GM23338 (cell line): ENCODE results near the gene CD69. TPM values are rescaled to one million over a fixed set of nuclear protein-coding genes. Genes with fewer than 3 reads are reported as not detected.

Experiments
- ATAC-seq: fragments of 200-7000 bp; cut with Tn5 transposase; 3 replicates; pipeline ENCODE4 v1.9.1; 2020
- DNase-seq: peaks from one replicate; pipeline ENCODE4 v3.0.0-alpha.2; 2015; ENCODE audit warnings: low spot score
- H2AFZ ChIP-seq: fragments of 200-600 bp; sonication (generic); 2 replicates; pipeline ENCODE4 v1.8.0; 2016; ENCODE audit warnings: antibody characterized with exemption, mild to moderate bottlenecking, moderate library complexity
- H3F3A ChIP-seq: fragments of 200-600 bp; sonication (generic); replicated peaks from 2 replicates; pipeline ENCODE4 v1.8.0; 2017; ENCODE audit warnings: antibody characterized with exemption, mixed run types, low read depth
- H3K27ac ChIP-seq: fragments of 200-600 bp; sonication (generic); 2 replicates; pipeline ENCODE4 v1.6.1; 2016; ENCODE audit warnings: low read depth
- H3K27me3 ChIP-seq: fragments of 200-600 bp; sonication (generic); 2 replicates; pipeline ENCODE4 v1.8.0; 2016; ENCODE audit warnings: mild to moderate bottlenecking, mixed run types, moderate library complexity; ENCODE audit not compliant: insufficient read depth
- H3K36me3 ChIP-seq: fragments of 200-600 bp; sonication (generic); 2 replicates; pipeline ENCODE4 v1.8.0; 2016; ENCODE audit warnings: mild to moderate bottlenecking; ENCODE audit not compliant: insufficient read depth
- H3K4me1 ChIP-seq: fragments of 200-600 bp; sonication (generic); 2 replicates; pipeline ENCODE4 v1.8.0; 2016; ENCODE audit warnings: mild to moderate bottlenecking, moderate library complexity; ENCODE audit not compliant: insufficient read depth
- H3K4me2 ChIP-seq: fragments of 200-600 bp; sonication (generic); 2 replicates; pipeline ENCODE4 v1.7.1; 2017; ENCODE audit warnings: mixed run types
- H3K4me3 ChIP-seq: fragments of 200-600 bp; sonication (generic); 2 replicates; pipeline ENCODE4 v1.6.1; 2016; ENCODE audit warnings: mixed run types
- H3K79me2 ChIP-seq: fragments of 200-600 bp; sonication (generic); replicated peaks from 2 replicates; pipeline ENCODE4 v1.8.0; 2017; ENCODE audit warnings: mild to moderate bottlenecking; ENCODE audit not compliant: insufficient read depth
- H3K9me2 ChIP-seq: fragments of 200-600 bp; sonication (generic); 2 replicates; pipeline ENCODE4 v1.8.0; 2017; ENCODE audit not compliant: insufficient read depth
- H4K20me1 ChIP-seq: fragments of 200-600 bp; sonication (generic); replicated peaks from 2 replicates; pipeline ENCODE4 v1.8.0; 2017; ENCODE audit warnings: mild to moderate bottlenecking; ENCODE audit not compliant: insufficient read depth
- H3K27ac Mint-ChIP-seq: 2 replicates; pipeline ENCODE4 v1.8.0; 2020; ENCODE audit warnings: inconsistent platforms, mild to moderate bottlenecking, moderate library complexity, mixed read lengths
- H3K27me3 Mint-ChIP-seq: 3 replicates; pipeline ENCODE4 v1.8.0; 2022; ENCODE audit warnings: low read depth, mild to moderate bottlenecking, moderate library complexity, mixed read lengths, inconsistent platforms; ENCODE audit not compliant: insufficient read depth, poor library complexity
- H3K36me3 Mint-ChIP-seq: 3 replicates; pipeline ENCODE4 v1.8.0; 2021; ENCODE audit warnings: low read depth, mild to moderate bottlenecking, inconsistent platforms, moderate library complexity, mixed read lengths
- H3K4me1 Mint-ChIP-seq: 3 replicates; pipeline ENCODE4 v1.8.0; 2020; ENCODE audit warnings: mild to moderate bottlenecking, inconsistent platforms, mixed read lengths
- H3K4me3 Mint-ChIP-seq: 3 replicates; pipeline ENCODE4 v1.8.0; 2021; ENCODE audit warnings: moderate library complexity, mild to moderate bottlenecking, inconsistent platforms, mixed read lengths
- H3K9me3 Mint-ChIP-seq: 3 replicates; pipeline ENCODE4 v1.8.0; 2020; ENCODE audit warnings: moderate library complexity, mild to moderate bottlenecking, inconsistent platforms, mixed read lengths
- CREB1 ChIP-seq: fragments of 250-450 bp; sonication (Bioruptor Pico); IDR thresholded peaks from 2 replicates; pipeline ENCODE4 v1.5.0; 2020; ENCODE audit warnings: low read depth, mild to moderate bottlenecking, moderate library complexity
- JUNB ChIP-seq: IDR thresholded peaks from one replicate; pipeline ENCODE4 v1.6.1; 2016; ENCODE audit warnings: antibody characterized with exemption; ENCODE audit not compliant: unreplicated experiment
- NANOG ChIP-seq: IDR thresholded peaks from 2 replicates; pipeline ENCODE4 v1.6.1; 2016; ENCODE audit warnings: antibody characterized with exemption, borderline replicate concordance
- STAT1 ChIP-seq: IDR thresholded peaks from one replicate; pipeline ENCODE4 v1.6.1; 2016; ENCODE audit warnings: antibody characterized with exemption; ENCODE audit not compliant: unreplicated experiment
- ZNF114 ChIP-seq: fragments of 250-450 bp; sonication (Bioruptor Pico); IDR thresholded peaks from 2 replicates; pipeline ENCODE4 v1.5.0; 2020; ENCODE audit warnings: mild to moderate bottlenecking, moderate library complexity
- polyA plus RNA-seq: library from polyadenylated mRNA; unstranded; fragments of >200 nt; fragmentation: Nextera tagmentation; extraction: Ambion mirVana; gene quantifications from 2 replicates; pipeline ENCODE4 v1.2.1, GENCODE V29; 2016
- total RNA-seq: library from RNA; depleted of rRNA; stranded (reverse); fragments of >200 nt; shearing (Covaris generic); gene quantifications from 2 replicates; pipeline ENCODE4 v1.2.3, GENCODE V29; 2014
- TF ChIP-seq, protein P1 (sequence below): fragments of 250-450 bp; sonication (Bioruptor Pico); IDR thresholded peaks from 2 replicates; pipeline ENCODE4 v1.5.0; 2020; ENCODE audit warnings: mild to moderate bottlenecking, moderate library complexity
- TF ChIP-seq, protein P2 (sequence below), 2 experiments: fragments of 200-600 bp in 1 of 2; sonication (generic) in 1 of 2; conservative IDR thresholded peaks; 2 replicates each; pipeline versions ENCODE4 v1.5.1 to v1.6.1; 2016 to 2017; ENCODE audit warnings: antibody characterized with exemption in 2 of 2, low read depth in 2 of 2, mild to moderate bottlenecking in 2 of 2, moderate library complexity in 1 of 2
- TF ChIP-seq, protein P3 (sequence below): IDR thresholded peaks from one replicate; pipeline ENCODE4 v1.6.1; 2018; ENCODE audit warnings: antibody characterized with exemption; ENCODE audit not compliant: unreplicated experiment

CD69 gene
- total and polyA plus RNA-seq, 2 experiments from 2014 or later = not detected

DNA sequence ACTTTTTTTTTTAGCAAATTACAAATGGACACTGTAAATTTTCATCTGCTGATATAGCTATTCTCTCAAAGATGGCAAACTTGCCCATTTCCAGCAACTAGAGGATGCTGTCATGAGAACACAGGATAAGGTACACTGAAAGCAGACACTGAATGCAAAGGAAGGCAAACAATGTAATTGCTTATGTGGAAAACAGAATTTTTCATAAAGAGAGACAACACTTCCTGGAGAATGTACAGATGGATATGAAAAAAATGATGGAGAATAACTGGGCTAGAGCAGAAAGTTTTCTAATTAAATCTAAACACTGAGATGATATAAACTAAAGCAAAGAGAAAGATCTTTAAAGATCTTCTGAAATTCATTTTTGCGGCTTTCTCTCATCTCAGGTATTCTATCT is 581 bp downstream of the CD69 start (continued):
- TF ChIP-seq, protein P1, sequence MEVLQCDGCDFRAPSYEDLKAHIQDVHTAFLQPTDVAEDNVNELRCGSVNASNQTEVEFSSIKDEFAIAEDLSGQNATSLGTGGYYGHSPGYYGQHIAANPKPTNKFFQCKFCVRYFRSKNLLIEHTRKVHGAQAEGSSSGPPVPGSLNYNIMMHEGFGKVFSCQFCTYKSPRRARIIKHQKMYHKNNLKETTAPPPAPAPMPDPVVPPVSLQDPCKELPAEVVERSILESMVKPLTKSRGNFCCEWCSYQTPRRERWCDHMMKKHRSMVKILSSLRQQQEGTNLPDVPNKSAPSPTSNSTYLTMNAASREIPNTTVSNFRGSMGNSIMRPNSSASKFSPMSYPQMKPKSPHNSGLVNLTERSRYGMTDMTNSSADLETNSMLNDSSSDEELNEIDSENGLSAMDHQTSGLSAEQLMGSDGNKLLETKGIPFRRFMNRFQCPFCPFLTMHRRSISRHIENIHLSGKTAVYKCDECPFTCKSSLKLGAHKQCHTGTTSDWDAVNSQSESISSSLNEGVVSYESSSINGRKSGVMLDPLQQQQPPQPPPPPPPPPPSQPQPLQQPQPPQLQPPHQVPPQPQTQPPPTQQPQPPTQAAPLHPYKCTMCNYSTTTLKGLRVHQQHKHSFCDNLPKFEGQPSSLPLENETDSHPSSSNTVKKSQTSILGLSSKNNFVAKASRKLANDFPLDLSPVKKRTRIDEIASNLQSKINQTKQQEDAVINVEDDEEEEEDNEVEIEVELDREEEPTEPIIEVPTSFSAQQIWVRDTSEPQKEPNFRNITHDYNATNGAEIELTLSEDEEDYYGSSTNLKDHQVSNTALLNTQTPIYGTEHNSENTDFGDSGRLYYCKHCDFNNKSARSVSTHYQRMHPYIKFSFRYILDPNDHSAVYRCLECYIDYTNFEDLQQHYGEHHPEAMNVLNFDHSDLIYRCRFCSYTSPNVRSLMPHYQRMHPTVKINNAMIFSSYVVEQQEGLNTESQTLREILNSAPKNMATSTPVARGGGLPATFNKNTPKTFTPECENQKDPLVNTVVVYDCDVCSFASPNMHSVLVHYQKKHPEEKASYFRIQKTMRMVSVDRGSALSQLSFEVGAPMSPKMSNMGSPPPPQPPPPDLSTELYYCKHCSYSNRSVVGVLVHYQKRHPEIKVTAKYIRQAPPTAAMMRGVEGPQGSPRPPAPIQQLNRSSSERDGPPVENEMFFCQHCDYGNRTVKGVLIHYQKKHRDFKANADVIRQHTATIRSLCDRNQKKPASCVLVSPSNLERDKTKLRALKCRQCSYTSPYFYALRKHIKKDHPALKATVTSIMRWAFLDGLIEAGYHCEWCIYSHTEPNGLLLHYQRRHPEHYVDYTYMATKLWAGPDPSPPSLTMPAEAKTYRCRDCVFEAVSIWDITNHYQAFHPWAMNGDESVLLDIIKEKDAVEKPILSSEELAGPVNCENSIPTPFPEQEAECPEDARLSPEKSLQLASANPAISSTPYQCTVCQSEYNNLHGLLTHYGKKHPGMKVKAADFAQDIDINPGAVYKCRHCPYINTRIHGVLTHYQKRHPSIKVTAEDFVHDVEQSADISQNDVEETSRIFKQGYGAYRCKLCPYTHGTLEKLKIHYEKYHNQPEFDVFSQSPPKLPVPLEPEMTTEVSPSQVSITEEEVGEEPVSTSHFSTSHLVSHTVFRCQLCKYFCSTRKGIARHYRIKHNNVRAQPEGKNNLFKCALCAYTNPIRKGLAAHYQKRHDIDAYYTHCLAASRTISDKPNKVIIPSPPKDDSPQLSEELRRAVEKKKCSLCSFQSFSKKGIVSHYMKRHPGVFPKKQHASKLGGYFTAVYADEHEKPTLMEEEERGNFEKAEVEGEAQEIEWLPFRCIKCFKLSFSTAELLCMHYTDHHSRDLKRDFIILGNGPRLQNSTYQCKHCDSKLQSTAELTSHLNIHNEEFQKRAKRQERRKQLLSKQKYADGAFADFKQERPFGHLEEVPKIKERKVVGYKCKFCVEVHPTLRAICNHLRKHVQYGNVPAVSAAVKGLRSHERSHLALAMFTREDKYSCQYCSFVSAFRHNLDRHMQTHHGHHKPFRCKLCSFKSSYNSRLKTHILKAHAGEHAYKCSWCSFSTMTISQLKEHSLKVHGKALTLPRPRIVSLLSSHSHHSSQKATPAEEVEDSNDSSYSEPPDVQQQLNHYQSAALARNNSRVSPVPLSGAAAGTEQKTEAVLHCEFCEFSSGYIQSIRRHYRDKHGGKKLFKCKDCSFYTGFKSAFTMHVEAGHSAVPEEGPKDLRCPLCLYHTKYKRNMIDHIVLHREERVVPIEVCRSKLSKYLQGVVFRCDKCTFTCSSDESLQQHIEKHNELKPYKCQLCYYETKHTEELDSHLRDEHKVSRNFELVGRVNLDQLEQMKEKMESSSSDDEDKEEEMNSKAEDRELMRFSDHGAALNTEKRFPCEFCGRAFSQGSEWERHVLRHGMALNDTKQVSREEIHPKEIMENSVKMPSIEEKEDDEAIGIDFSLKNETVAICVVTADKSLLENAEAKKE (CRISPR knock-in tag) = no peak
- TF ChIP-seq JUNB (no peak), CREB1 (no peak), ZNF114 (CRISPR knock-in tag) (no peak)

DNA sequence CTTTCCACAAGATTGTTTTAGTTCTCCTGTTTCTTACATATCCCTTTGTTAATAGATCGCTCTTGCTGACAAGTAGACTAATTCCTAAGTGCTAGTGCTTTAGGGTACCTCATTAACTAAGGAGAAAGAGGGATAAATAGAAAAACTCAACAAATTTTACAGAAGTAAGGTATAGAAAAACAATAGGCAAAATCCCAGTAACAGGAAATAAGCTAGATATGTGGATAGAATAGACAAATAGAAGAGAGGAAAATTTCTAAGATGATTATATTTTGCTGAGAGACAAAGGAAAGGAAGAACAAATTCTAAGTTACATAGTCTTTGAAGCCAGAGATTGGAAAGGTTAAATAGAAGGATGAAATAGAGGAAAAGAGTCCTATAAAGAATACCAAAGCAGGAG is 1.0 kb downstream of the CD69 start:
- no peaks in the 10 kb centered on the region for H3K27me3 ChIP-seq
- H2AFZ ChIP-seq = no peak overlapping the region
- no peak for ATAC-seq
- no peak overlapping the region for H3K27ac Mint-ChIP-seq
- H3K4me3 ChIP-seq = no peak overlapping the region
- H3F3A ChIP-seq = no peaks in the 10 kb centered on the region
- H3K36me3 Mint-ChIP-seq = no peaks in the 10 kb centered on the region
- no peaks in the 10 kb centered on the region for H4K20me1 ChIP-seq
- DNase-seq = no peak
- no peaks in the 10 kb centered on the region for H3K27me3 Mint-ChIP-seq
- no peak overlapping the region for H3K4me3 Mint-ChIP-seq
- H3K9me3 Mint-ChIP-seq = no peaks in the 10 kb centered on the region
- peaks cover 12% of the 10 kb centered on the region for H3K4me1 ChIP-seq
- H3K4me1 Mint-ChIP-seq = peaks cover 9% of the 10 kb centered on the region; the same call in 2 of the 3 replicates
- no peak overlapping the region for H3K4me2 ChIP-seq
- no peaks in the 10 kb centered on the region for H3K36me3 ChIP-seq
- H3K27ac ChIP-seq = no peak overlapping the region
- H3K79me2 ChIP-seq = no peaks in the 10 kb centered on the region
- H3K9me2 ChIP-seq = no peaks in the 10 kb centered on the region
- no peak for TF ChIP-seq STAT1
- TF ChIP-seq NANOG = no peak
- TF ChIP-seq, protein P2, sequence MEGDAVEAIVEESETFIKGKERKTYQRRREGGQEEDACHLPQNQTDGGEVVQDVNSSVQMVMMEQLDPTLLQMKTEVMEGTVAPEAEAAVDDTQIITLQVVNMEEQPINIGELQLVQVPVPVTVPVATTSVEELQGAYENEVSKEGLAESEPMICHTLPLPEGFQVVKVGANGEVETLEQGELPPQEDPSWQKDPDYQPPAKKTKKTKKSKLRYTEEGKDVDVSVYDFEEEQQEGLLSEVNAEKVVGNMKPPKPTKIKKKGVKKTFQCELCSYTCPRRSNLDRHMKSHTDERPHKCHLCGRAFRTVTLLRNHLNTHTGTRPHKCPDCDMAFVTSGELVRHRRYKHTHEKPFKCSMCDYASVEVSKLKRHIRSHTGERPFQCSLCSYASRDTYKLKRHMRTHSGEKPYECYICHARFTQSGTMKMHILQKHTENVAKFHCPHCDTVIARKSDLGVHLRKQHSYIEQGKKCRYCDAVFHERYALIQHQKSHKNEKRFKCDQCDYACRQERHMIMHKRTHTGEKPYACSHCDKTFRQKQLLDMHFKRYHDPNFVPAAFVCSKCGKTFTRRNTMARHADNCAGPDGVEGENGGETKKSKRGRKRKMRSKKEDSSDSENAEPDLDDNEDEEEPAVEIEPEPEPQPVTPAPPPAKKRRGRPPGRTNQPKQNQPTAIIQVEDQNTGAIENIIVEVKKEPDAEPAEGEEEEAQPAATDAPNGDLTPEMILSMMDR (conservative IDR thresholded peaks at IDR 0.05; ENCODE audit: low read depth in 2 of 2) = no peak
- TF ChIP-seq CREB1 = no peak
- TF ChIP-seq, protein P3, sequence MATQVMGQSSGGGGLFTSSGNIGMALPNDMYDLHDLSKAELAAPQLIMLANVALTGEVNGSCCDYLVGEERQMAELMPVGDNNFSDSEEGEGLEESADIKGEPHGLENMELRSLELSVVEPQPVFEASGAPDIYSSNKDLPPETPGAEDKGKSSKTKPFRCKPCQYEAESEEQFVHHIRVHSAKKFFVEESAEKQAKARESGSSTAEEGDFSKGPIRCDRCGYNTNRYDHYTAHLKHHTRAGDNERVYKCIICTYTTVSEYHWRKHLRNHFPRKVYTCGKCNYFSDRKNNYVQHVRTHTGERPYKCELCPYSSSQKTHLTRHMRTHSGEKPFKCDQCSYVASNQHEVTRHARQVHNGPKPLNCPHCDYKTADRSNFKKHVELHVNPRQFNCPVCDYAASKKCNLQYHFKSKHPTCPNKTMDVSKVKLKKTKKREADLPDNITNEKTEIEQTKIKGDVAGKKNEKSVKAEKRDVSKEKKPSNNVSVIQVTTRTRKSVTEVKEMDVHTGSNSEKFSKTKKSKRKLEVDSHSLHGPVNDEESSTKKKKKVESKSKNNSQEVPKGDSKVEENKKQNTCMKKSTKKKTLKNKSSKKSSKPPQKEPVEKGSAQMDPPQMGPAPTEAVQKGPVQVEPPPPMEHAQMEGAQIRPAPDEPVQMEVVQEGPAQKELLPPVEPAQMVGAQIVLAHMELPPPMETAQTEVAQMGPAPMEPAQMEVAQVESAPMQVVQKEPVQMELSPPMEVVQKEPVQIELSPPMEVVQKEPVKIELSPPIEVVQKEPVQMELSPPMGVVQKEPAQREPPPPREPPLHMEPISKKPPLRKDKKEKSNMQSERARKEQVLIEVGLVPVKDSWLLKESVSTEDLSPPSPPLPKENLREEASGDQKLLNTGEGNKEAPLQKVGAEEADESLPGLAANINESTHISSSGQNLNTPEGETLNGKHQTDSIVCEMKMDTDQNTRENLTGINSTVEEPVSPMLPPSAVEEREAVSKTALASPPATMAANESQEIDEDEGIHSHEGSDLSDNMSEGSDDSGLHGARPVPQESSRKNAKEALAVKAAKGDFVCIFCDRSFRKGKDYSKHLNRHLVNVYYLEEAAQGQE = no peak
